ENCODE data around the gene SLC25A23.

DNA sequence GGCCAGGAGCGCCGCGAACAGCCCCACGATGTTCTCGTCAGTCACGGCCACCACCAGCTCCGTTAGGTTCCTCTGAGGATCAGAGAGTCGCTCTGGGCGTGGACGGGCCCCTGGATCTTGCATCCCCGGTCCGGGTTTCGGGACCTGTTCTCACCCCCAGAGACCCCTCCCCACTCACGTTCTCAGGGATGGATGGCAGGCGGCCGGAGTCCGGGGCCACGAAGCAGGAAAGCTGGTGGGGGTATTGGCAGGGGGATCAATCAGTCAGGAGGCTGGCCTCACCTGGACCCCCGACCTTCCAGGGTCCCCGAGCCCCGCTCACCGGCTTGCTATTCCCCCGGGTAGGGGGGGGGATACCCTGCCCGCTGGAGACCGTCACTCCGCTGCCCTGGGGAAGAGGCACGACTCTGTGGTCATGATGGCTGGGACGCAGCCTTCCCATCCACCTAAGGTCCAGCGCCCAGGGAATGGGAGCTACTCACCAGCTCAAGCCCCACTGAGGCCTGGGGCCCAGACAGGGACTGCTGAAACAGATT lies 17.4 kb upstream of the SLC25A23 start:
- TF ChIP-seq POLR2AphosphoS5 (IDR thresholded peaks at IDR 0.05; ENCODE audit: low read depth, low read length) = no peak
- TF ChIP-seq CBX3 (IDR thresholded peaks at IDR 0.05; ENCODE audit: low read depth) = no peak
- no peak for TF ChIP-seq SRF (IDR thresholded peaks at IDR 0.05; ENCODE audit: low read depth)
- TF ChIP-seq, protein P1, sequence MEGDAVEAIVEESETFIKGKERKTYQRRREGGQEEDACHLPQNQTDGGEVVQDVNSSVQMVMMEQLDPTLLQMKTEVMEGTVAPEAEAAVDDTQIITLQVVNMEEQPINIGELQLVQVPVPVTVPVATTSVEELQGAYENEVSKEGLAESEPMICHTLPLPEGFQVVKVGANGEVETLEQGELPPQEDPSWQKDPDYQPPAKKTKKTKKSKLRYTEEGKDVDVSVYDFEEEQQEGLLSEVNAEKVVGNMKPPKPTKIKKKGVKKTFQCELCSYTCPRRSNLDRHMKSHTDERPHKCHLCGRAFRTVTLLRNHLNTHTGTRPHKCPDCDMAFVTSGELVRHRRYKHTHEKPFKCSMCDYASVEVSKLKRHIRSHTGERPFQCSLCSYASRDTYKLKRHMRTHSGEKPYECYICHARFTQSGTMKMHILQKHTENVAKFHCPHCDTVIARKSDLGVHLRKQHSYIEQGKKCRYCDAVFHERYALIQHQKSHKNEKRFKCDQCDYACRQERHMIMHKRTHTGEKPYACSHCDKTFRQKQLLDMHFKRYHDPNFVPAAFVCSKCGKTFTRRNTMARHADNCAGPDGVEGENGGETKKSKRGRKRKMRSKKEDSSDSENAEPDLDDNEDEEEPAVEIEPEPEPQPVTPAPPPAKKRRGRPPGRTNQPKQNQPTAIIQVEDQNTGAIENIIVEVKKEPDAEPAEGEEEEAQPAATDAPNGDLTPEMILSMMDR (IDR thresholded peaks at IDR 0.05 in 2 of 3, conservative IDR thresholded peaks at IDR 0.05 in 1 of 3; ENCODE audit: borderline replicate concordance in 1 of 3, insufficient read depth in 1 of 3, low read depth in 2 of 3, low read length in 2 of 3) = no peak
- no peak for TF ChIP-seq POLR2A (IDR thresholded peaks at IDR 0.05; ENCODE audit: borderline replicate concordance, extremely low read depth, insufficient read depth, insufficient read length)
- TF ChIP-seq RAD21 (IDR thresholded peaks at IDR 0.05; ENCODE audit: low read depth) = no peak
- TF ChIP-seq EZH2 (IDR thresholded peaks at IDR 0.05) = no peak
- TF ChIP-seq SP1 (IDR thresholded peaks at IDR 0.05; ENCODE audit: low read depth) = no peak
- no peak for TF ChIP-seq ZFX (IDR thresholded peaks at IDR 0.05)
- TF ChIP-seq EZH2phosphoT487 (IDR thresholded peaks at IDR 0.05; ENCODE audit: borderline replicate concordance) = no peak
- TF ChIP-seq TCF7L2 (IDR thresholded peaks at IDR 0.05; ENCODE audit: borderline replicate concordance, extremely low read depth, insufficient read depth, insufficient read length) = no peak

Measured in HCT116 (cell line).